GM21576 (cell line): ENCODE measurements around the gene GRIFIN.

Experiments
- ATAC-seq: cut with Tn5 transposase; IDR thresholded peaks from one replicate; pipeline ENCODE4 v1.9.1; 2021; ENCODE audit warnings: mild to moderate bottlenecking, moderate library complexity; ENCODE audit not compliant: unreplicated experiment

GRIFIN gene

DNA sequence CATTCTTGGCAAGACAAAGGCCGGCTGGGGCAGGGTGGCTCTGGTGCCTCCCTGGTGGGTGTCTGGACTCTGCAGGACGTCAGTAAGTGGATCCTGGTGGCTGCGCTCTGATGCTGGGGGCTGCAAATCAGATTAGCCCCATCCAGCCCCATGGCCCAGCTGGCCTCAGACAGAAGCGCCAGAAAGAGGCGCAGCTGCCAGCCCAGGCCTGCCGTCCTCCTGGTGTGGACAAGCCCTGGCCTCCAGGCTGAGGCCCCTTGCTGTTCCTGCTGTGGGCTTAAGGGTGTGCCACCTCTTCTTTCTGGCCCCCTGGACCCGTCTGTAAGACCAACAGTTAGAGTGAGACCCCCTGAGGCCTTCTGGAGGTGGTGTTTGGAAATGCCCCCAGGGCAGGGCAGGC is 37.5 kb upstream of the GRIFIN start:
- ATAC-seq = no peak

DNA sequence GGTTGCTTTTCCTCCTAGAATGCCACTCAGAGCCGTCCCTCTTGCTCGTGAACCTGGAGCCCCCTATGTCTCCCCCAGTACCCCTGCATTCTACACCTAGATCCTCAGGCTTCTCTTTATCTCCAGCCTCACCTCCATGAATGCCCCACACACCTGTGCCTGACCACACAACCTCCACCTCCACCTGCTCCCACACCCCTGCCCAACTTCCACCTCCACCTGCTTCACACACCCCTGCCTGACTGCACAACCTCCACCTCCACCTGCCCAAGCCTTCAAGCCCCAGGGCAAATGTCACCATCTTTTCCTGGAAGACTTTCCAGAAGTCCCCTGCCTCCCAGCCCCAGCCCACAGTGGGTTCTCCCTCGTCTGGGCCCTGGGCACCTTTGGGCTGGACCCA is 36.5 kb upstream of the GRIFIN start:
- no peak for ATAC-seq

DNA sequence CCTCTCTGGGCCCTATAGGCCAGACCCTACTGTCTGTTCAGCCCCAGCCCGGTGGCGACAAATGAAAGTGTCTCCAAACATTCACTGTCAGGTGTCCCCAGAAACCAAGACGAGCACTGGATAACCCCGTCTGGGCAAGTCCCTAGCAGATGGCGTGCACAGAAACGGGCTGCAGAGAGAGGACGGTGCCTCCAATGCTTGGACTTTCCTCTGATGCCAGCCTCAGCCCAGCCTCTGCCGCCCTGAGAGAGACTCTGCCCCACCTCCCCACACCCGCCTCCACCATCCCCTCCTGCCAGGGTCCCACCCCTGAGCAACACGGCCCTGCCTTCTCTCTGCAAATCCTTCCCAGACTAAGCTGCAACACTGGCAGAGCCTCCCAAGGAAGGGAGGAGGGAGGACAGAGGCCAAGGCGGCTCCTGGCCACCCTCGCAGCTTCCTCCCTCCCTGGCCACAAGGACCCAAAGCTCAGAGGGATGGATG is 36.0 kb upstream of the GRIFIN start:
- ATAC-seq = no peak

GRCh38 chr7:2511769-2512168 is 35.6 kb upstream of the GRIFIN start:
- no peak for ATAC-seq

DNA sequence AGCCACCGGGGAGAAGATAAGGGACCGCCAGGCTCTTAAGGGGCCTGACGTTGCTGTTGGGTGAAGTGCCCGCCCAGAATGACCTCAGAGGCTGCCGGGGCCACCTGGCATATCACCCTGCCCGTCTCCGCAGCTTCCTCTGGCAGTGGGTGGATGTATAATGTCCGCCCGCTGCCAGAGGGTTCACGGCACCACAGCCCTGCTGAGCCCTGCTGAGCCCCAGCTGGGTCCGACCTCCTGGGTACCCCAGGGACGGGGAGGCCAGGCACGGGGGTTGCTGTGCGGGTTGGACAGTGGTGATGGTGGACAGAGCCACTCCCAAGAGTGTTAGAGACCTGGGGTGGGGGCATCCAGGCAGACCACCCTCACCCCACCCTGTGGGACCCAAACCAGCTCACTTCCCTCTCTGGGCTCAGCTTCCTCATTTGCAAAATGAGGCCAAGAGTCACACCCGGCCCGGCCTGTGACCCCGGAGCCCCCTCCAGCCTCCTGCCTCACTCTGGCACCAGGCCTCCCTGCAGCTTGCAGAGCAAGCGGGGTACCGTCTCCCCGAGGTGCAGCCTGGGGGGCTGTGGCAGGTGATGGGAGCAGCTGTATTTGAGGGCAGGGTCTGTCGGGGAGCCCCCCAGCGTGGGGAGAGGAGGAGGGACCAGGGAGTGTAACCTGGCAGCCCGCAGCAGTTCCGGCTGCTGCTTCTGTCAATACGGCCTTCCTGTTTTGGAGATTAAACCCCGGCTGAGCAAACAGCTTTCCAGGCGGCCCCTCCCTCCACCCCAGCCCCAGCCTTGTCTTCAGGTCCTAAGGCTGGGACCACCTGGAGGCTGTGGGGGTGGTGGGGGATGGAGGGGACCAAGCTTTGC is 34.9 kb upstream of the GRIFIN start:
- no peak for ATAC-seq

- ATAC-seq = no peak
Measured at GRCh38 chr7:2510130-2510776, 34.1 kb upstream of the GRIFIN start.

GRCh38 chr7:2509298-2509906 is 33.2 kb upstream of the GRIFIN start:
- ATAC-seq = no peak

GRCh38 chr7:2508327-2509215 is 32.4 kb upstream of the GRIFIN start:
- no peak for ATAC-seq

GRCh38 chr7:2507917-2508306 is 31.7 kb upstream of the GRIFIN start:
- no peak for ATAC-seq

DNA sequence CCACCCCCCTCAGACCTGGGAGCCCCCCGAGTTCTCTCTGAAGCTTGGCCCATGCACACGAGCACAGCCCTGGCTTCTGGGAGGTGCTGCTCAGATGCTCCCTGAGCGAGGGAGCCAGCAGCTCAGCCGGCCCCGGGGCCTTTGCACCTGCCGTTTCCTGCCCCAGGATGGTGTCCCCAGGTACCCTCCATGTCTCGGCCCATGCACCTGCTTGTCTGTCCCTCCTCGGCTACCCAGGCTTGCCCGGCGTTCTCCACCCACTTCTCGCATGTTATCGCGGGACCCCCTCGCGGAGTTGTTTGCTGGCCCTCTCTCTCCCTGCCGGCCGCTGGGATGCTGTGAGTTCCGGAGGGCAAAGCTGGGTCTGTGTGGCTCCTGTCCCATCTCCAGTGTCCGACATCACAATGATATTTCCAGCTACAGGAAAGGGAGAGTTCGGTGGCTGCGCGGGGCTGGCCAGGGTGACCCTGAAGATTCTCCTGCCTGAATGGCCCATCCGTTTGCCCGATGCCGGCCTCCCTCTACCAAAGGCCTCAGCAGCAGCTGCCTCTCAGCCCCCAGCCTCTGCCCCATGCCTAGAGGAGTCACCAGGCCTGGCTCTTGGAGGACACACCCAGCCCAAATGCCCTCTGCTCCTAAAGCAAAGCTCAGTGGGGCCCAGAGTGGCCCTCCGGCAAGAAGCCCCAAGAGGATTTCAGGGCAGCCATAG is 31.2 kb upstream of the GRIFIN start:
- no peak for ATAC-seq

- no peak for ATAC-seq
Measured at GRCh38 chr7:2505401-2505800, 29.2 kb upstream of the GRIFIN start.

DNA sequence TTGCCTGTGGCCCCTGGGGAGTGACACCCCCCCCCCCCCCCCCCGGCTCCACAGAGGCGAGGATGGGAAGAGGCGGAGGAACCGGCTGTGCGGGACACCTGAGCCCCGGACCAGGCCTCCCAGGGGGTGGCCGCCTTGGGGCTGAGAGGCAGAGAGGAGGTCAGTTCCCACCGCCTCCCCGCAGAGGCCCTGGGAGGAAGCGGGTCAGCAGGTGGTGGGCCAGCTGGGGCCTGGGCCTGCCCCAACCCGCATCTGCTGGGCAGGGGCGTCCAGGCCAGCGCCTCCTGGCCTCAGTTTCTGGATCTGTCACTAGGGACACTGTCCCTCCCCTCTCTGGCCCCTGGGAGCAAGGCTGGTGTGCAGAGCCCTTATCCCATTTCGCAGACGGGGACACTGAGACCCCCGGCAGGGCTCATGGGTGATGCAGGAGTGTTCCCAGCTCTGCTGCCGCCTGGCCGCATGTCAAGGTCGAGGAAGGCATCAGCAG is 28.7 kb upstream of the GRIFIN start:
- no peak for ATAC-seq

GRCh38 chr7:2504128-2504888 is 28.1 kb upstream of the GRIFIN start:
- ATAC-seq = no peak

GRCh38 chr7:2503056-2503941 is 27.1 kb upstream of the GRIFIN start:
- no peak for ATAC-seq

DNA sequence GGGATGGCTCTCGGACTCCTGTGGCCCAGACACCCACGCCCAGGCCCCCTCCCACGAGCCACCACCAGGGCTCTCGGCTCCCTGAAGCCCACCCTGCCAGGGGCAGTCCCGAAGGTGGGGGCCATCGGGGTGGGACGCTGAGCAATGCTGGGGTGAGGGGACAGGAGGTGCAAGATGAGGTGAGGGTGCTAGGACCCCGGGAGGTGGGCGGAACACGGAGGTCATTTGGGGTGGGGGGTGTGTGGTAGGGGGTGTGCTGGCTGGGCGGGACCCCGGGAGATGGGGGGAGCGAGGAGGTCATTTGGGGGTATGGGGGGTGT is 26.4 kb upstream of the GRIFIN start:
- ATAC-seq = no peak

DNA sequence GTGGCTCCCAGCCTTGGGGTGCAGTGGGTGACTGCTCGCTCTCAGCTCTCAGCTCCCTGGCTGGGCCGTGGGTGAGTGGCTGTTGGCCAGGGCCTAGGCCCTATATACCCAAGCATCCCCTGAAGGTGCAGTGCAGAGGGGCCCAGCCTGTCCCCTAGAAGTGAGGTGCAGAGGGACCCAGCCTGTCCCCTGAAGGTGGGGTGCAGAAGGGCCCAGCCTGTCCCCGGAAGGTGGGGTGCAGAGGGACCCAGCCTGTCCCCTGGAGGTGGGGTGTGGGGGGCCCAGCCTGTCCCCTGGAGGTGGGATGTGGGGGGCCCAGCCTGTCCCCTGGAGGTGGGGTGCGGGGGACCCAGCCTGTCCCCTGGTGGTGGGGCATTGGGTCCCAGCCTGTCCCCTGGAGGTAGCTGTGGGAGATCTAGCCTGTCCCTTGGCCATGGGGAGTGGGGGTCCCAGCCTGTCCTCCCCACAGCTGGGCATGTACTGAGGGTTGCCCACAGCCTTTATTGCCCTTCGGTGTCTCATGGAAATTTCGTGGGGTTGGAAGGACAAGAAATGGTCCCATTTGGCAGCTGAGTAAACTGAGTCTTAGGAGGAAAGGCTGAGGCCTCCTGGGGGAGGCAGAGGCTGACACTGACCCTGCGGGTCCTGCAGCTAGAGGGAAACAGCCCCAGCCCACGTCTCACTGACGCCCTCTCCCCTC is 25.9 kb upstream of the GRIFIN start:
- ATAC-seq = no peak

- ATAC-seq = no peak
Measured at GRCh38 chr7:2500701-2501100, 24.5 kb upstream of the GRIFIN start.
